ENCODE data around the gene PLRG1. TPM values are rescaled to one million over a fixed set of nuclear protein-coding genes. Genes with fewer than 3 reads are reported as not detected.

PLRG1 gene
- polyA plus RNA-seq, 1 donor, result 69.3 TPM

DNA sequence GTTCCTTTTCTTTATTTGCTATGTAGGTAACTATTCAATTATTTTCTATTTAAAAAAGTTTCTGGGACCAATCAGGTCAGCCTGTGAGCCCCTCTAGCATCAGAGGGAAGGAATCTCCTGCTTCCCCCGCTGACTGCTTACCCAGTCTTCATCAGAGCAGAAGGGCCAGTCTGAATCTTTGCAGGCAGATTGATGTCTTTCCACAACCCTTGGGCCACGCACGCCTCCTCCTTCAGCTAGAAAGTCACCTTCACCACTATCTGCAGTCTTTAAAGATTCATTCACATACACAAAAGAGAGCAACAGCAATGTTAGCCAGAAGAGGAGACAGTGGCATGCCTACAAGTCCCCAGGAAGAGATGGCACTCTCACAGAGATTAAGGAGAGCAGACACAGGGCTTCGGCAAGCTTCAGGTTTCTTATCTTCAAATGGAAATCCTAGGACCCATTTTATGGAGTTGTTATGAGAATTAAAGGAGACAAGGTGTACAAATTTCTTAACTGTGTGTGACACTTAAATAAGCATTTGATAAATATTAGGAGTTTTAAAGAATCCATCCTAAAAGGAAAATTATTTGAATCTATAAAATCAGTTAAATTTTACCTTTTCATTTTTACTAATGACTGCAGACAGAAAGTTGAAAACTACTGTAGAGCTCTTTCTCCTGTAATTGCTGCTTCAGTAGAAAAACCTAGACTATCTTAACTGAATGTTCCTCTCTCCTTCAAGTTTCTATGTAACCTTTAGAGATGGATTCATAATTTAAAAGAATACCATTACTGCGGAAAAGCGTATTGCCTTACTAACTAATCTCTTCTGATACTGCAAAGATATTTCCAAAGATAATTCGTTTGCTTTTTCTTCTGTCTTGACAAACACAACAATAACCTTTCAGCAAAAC is 39.3 kb upstream of the PLRG1 start:
- H3K4me1 ChIP-seq (ENCODE audit: control insufficient read depth, insufficient read depth, low read length), result peaks cover 22% of the 10 kb centered on the region
- peak overlapping the region; percentile 41 for H3K4me3 ChIP-seq (ENCODE audit: low read length)
- H3K36me3 ChIP-seq (ENCODE audit: control insufficient read depth, insufficient read depth, low read length), result peaks cover 19% of the 10 kb centered on the region
- H3K9me3 ChIP-seq (ENCODE audit: control insufficient read depth, low read depth, low read length), result peaks cover 3% of the 10 kb centered on the region
- WGBS (ENCODE audit: insufficient coverage, low lambda C conversion rate), result no CpG with 5 or more reads among the region's 7 CpGs
- DNase-seq, result peak in 1 of 2 donors; percentile 21
- H3K27me3 ChIP-seq (ENCODE audit: control insufficient read depth, insufficient read depth, low read length), result no peaks in the 10 kb centered on the region
- peak overlapping the region; percentile 65 for H3K27ac ChIP-seq (ENCODE audit: low read length)

DNA sequence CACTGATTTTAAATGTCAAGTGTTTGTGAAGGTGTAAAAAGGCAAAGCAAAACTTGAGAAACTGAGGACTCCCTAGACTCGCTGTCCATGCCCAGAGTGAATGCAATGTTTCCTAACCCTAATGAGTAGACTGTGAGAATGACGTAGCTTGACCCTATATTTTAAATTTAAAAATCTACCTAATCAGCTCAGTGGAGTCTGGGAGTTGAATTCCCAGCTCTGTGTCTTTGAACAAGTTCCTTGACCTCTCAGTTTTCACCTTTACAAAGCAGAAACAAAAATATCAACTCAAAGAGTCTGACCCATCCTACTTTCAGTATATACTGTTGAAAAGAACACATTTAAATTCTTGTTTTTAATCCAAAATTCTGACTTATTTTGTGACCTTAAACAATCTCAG is 38.0 kb upstream of the PLRG1 start:
- Histone ChIP-seq H3K4me3 (ENCODE audit: low read length) (no peak overlapping the region), H3K27me3 (ENCODE audit: control insufficient read depth, insufficient read depth, low read length) (no peaks in the 10 kb centered on the region), H3K4me1 (ENCODE audit: control insufficient read depth, insufficient read depth, low read length) (peaks cover 22% of the 10 kb centered on the region), H3K36me3 (ENCODE audit: control insufficient read depth, insufficient read depth, low read length) (peaks cover 19% of the 10 kb centered on the region), H3K9me3 (ENCODE audit: control insufficient read depth, low read depth, low read length) (peaks cover 3% of the 10 kb centered on the region), H3K27ac (ENCODE audit: low read length) (no peak overlapping the region)
- WGBS (ENCODE audit: insufficient coverage, low lambda C conversion rate), result 100% methylated on average over 1 of the region's 2 CpGs
- DNase-seq, result no peak

DNA sequence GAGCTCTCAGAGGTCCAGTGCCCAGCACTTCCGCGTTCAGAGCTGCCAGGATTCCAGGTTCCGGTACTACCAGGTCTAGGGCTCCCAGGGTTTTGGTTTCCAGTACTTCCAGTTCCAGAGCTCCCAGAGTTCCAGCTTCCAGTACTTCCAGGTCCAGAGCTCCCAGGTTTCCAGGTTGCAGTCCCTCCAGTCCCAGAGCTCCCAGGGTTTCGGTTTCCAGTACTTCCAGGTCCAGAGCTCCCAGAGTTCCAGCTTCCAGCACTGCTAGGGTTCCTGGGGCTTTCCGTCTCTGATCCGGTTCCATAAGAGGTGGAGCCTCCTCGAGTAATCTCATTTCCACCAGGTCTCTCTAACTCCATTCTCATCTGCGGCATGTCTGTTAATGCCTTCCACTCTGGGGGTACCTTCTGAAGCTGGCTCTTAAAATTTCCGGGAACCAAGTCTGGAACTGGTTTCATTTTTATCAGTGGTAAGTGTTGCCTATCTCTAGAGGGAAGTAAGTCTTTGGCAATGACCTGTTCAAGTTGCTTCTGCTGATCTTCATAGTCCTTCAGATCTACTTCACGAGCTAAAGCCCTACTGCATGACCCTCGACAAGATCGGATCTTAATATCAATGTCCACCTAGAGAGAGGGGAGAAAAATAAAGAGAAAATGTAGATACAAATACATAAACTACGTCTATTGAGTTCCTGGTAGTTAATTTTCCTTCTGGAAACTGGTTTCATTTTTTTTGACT is 36.3 kb upstream of the PLRG1 start:
- Histone ChIP-seq H3K4me1 (ENCODE audit: control insufficient read depth, insufficient read depth, low read length) (peaks cover 10% of the 10 kb centered on the region), H3K27ac (ENCODE audit: low read length) (no peak overlapping the region), H3K9me3 (ENCODE audit: control insufficient read depth, low read depth, low read length) (peaks cover 3% of the 10 kb centered on the region), H3K27me3 (ENCODE audit: control insufficient read depth, insufficient read depth, low read length) (no peaks in the 10 kb centered on the region), H3K36me3 (ENCODE audit: control insufficient read depth, insufficient read depth, low read length) (peaks cover 19% of the 10 kb centered on the region), H3K4me3 (ENCODE audit: low read length) (no peak overlapping the region)
- 92% methylated on average over 2 of the region's 13 CpGs for WGBS (ENCODE audit: insufficient coverage, low lambda C conversion rate)
- no peak for DNase-seq

DNA sequence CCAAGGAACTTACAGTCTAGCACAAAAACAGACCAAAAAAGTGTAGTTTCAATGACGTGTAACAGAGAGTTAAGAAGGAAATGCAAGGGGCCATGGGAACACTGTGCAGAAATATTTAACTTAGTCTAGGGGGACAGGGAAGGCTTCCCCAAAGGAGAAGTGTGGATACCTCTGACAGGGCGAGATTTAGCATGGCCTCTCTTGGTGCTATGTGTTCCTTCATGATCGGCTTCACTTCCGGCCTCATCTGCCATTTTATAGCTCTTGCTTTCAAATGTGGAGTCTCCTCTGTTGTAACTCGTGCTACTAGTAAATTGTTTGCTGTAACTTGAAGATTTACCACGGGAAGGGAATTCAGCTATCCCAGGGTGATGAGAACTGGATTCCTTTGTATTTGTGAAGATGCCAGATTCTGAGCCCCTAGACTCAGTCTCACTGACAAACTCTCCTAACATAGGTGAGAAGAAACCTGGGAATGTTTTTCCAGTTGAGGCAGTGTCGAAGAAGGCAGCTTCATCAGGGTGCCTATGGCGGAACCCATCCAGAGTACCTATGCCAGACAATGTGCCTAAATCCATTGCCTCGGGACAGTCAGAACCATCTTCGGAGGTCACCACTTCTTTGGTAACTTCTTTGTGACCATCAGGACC is 35.3 kb upstream of the PLRG1 start:
- Histone ChIP-seq H3K27ac (ENCODE audit: low read length) (no peak overlapping the region), H3K4me3 (ENCODE audit: low read length) (no peak overlapping the region), H3K36me3 (ENCODE audit: control insufficient read depth, insufficient read depth, low read length) (peaks cover 19% of the 10 kb centered on the region), H3K4me1 (ENCODE audit: control insufficient read depth, insufficient read depth, low read length) (peaks cover 4% of the 10 kb centered on the region), H3K9me3 (ENCODE audit: control insufficient read depth, low read depth, low read length) (peaks cover 3% of the 10 kb centered on the region), H3K27me3 (ENCODE audit: control insufficient read depth, insufficient read depth, low read length) (no peaks in the 10 kb centered on the region)
- 94% methylated on average over 3 of the region's 10 CpGs for WGBS (ENCODE audit: insufficient coverage, low lambda C conversion rate)
- no peak for DNase-seq

DNA sequence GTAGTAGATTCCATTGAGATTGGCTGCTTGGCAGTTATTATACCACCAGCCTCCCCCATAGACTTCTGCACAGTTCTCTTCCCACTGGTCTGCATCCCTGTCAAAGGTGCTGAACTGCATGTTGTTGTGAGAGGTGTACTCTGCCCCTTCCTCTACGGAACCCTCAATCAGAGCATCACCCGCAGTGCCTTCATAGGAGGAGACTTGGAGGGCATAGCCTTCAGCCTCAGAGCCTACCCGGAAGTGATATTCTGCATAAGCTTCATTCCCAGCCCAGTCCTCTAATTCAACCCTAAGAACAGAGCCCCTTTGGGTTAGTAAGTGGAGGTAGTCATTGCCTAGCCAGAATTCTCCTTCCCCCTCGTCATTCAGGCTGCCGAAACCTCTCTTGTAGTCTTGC is 34.1 kb upstream of the PLRG1 start:
- Histone ChIP-seq H3K27me3 (ENCODE audit: control insufficient read depth, insufficient read depth, low read length) (no peaks in the 10 kb centered on the region), H3K4me1 (ENCODE audit: control insufficient read depth, insufficient read depth, low read length) (peaks cover 4% of the 10 kb centered on the region), H3K27ac (ENCODE audit: low read length) (no peak overlapping the region), H3K4me3 (ENCODE audit: low read length) (no peak overlapping the region), H3K36me3 (ENCODE audit: control insufficient read depth, insufficient read depth, low read length) (peaks cover 19% of the 10 kb centered on the region), H3K9me3 (ENCODE audit: control insufficient read depth, low read depth, low read length) (peaks cover 3% of the 10 kb centered on the region)
- no peak for DNase-seq
- no CpG with 5 or more reads among the region's 5 CpGs for WGBS (ENCODE audit: insufficient coverage, low lambda C conversion rate)

DNA sequence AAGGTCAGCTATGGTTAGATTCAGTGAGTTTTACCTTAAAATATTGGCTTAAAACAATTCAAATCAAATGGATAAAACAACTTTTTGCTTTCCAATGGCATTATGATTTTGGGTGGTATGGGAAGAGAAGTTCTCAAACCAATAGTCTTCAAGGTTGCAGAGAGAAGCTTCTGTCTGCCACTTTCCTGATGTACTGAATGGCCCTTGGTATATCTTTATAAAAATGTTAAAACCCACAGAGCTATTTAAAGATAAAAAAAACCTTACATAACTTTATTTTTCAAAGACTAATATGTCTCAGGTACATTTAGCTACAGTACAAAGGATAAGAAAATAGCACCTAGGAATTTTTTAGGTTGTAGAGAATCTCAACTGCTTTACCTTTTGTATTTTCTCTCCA is 33.5 kb upstream of the PLRG1 start:
- Histone ChIP-seq H3K27ac (ENCODE audit: low read length) (no peak overlapping the region), H3K4me1 (ENCODE audit: control insufficient read depth, insufficient read depth, low read length) (peaks cover 4% of the 10 kb centered on the region), H3K27me3 (ENCODE audit: control insufficient read depth, insufficient read depth, low read length) (no peaks in the 10 kb centered on the region), H3K36me3 (ENCODE audit: control insufficient read depth, insufficient read depth, low read length) (peaks cover 19% of the 10 kb centered on the region), H3K9me3 (ENCODE audit: control insufficient read depth, low read depth, low read length) (peaks cover 3% of the 10 kb centered on the region), H3K4me3 (ENCODE audit: low read length) (no peak overlapping the region)
- no peak for DNase-seq

DNA sequence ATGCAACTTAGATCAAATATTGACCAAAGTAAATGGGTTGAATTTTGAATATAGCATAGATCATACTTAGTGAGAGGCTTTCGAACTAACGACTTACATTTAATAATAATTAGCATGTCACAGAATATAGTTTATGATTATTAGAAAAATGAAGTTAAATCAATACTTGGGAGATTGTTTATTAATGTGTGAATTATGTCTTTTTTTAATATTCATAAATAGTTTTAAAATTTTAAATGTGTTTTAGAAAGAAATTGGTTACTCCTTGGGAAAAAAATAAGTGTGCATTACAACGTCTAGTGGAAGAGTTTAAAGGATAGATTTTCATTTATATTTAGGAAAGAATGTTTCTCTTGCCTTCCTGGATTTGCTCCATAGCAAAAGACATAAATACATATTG is 33.0 kb upstream of the PLRG1 start:
- peaks cover 2% of the 10 kb centered on the region for H3K4me1 ChIP-seq (ENCODE audit: control insufficient read depth, insufficient read depth, low read length)
- H3K36me3 ChIP-seq (ENCODE audit: control insufficient read depth, insufficient read depth, low read length), result peaks cover 19% of the 10 kb centered on the region
- DNase-seq, result no peak
- peaks cover 3% of the 10 kb centered on the region for H3K9me3 ChIP-seq (ENCODE audit: control insufficient read depth, low read depth, low read length)
- WGBS (ENCODE audit: insufficient coverage, low lambda C conversion rate), result 92% methylated on average over 2 of the region's 3 CpGs
- no peak overlapping the region for H3K4me3 ChIP-seq (ENCODE audit: low read length)
- no peaks in the 10 kb centered on the region for H3K27me3 ChIP-seq (ENCODE audit: control insufficient read depth, insufficient read depth, low read length)
- no peak overlapping the region for H3K27ac ChIP-seq (ENCODE audit: low read length)

DNA sequence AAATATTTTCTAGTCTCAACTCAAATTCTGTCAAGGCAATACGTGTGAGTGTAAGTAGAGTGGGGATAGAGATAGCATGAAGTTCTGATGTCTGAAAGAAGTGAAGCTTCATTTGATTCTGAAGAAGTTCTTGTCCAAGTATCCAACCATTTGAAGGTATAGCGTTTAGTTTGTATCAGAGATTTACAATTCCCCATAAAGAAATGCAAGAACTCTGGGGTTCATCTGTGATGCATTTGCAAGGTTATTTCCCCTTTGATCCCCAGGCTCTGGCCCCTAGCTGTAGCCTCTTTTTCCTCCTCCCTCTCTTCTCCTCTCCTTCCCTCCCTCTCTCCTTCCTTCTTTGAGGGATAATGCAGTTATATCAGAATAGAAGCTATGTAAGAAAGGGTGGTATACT is 32.5 kb upstream of the PLRG1 start:
- DNase-seq, result no peak
- 33% methylated on average over 1 of the region's 2 CpGs for WGBS (ENCODE audit: insufficient coverage, low lambda C conversion rate)
- no peak overlapping the region for H3K4me3 ChIP-seq (ENCODE audit: low read length)

DNA sequence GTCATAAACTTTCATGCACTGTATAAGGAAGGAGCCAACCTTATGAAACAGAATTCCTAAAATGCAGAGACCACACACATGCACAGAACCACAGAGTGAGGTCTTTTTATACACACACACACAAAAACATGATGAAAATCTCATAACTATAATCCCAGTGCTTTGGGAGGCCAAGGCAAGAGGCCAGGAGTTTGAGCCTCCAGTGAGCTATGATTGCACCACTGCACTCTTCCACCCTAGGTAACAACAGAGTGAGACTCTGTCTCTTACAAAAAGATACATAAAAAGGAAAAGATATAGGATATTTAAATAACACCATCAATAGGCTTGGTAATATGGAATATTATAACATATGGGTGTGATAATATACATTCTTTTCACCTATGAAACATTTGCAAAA is 29.7 kb upstream of the PLRG1 start:
- Histone ChIP-seq H3K27me3 (ENCODE audit: control insufficient read depth, insufficient read depth, low read length) (no peaks in the 10 kb centered on the region), H3K9me3 (ENCODE audit: control insufficient read depth, low read depth, low read length) (no peaks in the 10 kb centered on the region), H3K27ac (ENCODE audit: low read length) (no peak overlapping the region), H3K36me3 (ENCODE audit: control insufficient read depth, insufficient read depth, low read length) (no peaks in the 10 kb centered on the region), H3K4me3 (ENCODE audit: low read length) (no peak overlapping the region), H3K4me1 (ENCODE audit: control insufficient read depth, insufficient read depth, low read length) (peaks cover 2% of the 10 kb centered on the region)
- no peak for DNase-seq

More for the DNA sequence above, 32.5 kb upstream of the PLRG1 start:
- H3K9me3 ChIP-seq (ENCODE audit: control insufficient read depth, low read depth, low read length), result peaks cover 3% of the 10 kb centered on the region
- peaks cover 19% of the 10 kb centered on the region for H3K36me3 ChIP-seq (ENCODE audit: control insufficient read depth, insufficient read depth, low read length)
- no peaks in the 10 kb centered on the region for H3K4me1 ChIP-seq (ENCODE audit: control insufficient read depth, insufficient read depth, low read length)
- no peak overlapping the region for H3K27ac ChIP-seq (ENCODE audit: low read length)
- no peaks in the 10 kb centered on the region for H3K27me3 ChIP-seq (ENCODE audit: control insufficient read depth, insufficient read depth, low read length)

DNA sequence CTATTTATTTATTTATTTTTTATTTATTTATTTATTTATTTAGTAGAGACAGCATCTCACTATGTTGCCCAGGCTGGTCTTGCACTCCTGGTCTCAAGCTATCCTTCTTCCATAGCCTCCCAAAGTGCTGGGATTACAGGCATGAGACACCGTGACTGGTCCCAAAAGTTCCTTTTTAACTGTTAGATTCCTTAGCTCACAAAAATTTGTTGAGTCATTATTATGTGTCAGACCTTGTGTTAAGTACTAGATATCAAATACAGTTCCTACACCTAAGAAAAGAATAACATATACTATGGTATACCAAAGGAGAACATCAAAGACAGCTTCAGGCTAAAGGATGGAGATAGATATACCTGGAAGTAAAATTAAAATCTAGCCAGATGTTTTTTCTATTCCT is 28.7 kb upstream of the PLRG1 start:
- Histone ChIP-seq H3K9me3 (ENCODE audit: control insufficient read depth, low read depth, low read length) (no peaks in the 10 kb centered on the region), H3K27me3 (ENCODE audit: control insufficient read depth, insufficient read depth, low read length) (no peaks in the 10 kb centered on the region), H3K4me1 (ENCODE audit: control insufficient read depth, insufficient read depth, low read length) (peaks cover 2% of the 10 kb centered on the region), H3K27ac (ENCODE audit: low read length) (no peak overlapping the region), H3K36me3 (ENCODE audit: control insufficient read depth, insufficient read depth, low read length) (no peaks in the 10 kb centered on the region), H3K4me3 (ENCODE audit: low read length) (no peak overlapping the region)
- no peak for DNase-seq
- no CpG with 5 or more reads among the region's 1 CpG for WGBS (ENCODE audit: insufficient coverage, low lambda C conversion rate)
